GM18873 (cell line): Measurements from ENCODE around the gene FAM186B.
"Not testable (repeated sequence)": the region's sequence is repeated elsewhere in the genome, so short reads cannot be mapped to it uniquely, and the experiment has no call there.

Source experiments
- ATAC-seq: cut with Tn5 transposase; IDR thresholded peaks from one replicate; pipeline ENCODE4 v1.9.1; 2021; ENCODE audit warnings: mild to moderate bottlenecking, moderate library complexity, moderate number of reproducible peaks; ENCODE audit not compliant: unreplicated experiment, low FRiP score

The FAM186B gene

DNA sequence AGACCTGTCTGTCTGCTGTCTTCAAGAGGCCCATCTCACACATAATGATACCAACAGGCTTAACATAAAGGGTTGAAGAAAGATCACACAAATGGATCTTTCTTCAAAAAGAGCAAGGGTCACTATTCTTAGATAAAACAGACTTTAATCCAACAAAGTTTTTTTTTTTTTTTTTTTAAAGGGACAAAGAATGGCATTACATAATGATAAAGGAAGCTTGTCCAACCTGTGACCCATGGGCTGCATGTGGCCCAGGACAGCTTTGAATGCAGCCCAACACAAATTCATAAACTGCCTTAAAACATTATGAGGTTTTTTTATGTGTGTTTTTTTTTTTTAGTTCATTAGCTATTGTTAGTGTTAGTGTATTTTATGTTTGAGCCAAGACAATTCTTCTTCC, 6.8 kb upstream of the FAM186B start:
- ATAC-seq: no peak

DNA sequence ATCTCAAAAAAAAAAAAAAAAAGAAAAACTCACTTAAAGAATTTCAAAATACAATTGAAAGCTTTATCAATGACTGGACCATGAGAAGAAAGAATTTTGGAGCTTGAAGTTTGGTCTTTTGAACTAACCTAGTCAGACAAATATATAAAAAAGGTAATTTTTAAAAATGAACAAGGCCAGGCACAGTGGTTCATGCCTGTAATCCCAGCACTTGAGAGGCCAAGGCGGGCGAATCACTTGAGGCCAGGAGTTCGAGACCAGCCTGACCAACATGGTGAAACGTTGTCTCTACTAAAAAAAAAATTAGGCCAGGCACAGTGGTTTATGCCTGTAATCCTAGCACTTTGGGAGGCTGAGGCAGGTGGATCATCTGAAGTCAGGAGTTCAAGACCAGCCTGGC, 5.3 kb upstream of the FAM186B start:
- ATAC-seq: not testable (repeated sequence)

DNA sequence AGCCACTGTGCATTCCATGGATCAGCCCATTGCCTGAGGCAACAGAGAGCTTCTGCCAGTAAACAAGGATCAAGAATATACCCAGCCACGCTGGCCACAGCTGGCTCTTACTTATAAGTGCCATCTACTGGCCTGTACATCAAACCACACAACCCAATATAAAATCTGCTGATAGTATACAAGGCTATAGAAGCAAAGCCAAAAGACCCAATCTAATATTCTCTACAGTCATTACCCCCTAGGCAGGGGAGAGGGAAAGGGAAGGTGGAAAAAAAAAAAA, 4.4 kb upstream of the FAM186B start:
- ATAC-seq: no peak

DNA sequence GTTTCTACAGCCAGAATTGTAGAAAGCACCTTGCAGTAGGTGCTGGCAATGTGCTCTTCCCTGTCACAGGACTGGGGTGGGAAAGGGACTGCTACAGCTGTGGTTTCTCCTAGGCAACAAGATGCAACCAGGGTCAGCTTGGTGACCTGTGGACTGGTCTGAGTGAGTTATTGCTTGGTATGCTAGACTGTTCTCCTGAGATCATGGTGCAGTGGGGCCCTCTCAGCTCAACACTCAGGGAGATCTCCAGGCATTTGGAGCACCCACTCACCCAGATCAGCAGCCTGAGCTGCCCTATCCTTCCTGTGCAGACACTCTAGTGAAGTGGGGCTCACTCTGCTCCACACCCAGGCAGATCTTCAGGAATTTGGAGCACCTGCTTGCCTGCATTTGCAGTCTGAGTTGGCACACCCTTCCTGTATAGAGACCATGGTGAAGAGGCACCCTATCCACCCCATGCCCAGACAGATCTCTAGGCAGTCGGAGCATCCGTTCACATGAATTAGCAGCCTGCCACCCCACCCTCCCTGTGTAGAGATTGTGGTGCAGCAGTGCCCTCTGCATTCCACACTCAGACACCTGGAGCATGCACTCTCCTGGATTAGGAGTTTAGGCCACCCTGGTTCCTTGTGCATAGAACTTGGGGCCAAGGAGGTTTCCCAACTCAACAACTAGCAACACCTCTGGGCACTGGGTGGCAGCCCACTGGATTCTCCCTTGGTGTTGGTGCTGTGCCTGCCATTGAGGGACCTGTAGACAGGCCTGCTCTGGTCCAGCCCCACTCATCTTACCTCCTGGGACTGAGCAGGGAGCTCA, 3.8 kb upstream of the FAM186B start:
- no peak for ATAC-seq

DNA sequence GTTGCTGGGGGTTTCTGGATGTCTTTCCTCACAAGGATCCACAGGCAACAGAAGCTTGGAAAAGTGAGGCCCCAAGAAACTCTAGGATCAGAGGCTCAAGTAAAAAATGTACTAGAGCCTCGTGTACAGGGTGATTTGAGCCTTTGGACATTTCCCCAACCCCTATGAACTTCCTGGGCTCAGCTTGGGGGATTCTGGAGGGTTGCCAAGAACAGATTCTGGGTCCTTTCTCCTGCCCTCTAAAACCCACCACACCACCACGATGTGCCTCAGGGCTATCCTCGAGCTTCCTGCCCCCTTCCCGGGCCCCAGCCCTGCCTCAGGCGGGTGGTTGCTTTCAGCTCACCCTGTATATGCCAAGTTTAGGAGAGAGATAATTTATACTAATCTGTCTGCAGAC, 583 bp downstream of the FAM186B start:
- no peak for ATAC-seq

DNA sequence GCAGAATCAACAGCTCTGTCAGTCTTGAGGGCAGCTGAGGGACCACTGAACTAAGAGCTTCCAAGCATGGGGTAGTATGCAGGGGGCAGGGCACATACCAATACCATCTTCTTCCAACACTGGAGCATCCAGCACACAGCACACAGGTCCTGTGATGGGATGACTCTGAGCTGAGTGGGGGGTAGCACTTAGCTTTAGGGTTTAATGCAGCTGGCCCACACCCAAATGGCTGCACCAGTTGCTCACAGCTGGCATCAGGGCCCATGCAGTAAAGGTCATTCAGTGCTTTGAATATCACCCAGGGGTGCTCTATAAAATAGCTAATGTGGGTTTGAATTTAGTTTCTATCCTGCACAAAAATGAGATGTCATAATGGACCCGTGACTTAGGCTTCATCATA, 1.7 kb downstream of the FAM186B start:
- no peak for ATAC-seq

DNA sequence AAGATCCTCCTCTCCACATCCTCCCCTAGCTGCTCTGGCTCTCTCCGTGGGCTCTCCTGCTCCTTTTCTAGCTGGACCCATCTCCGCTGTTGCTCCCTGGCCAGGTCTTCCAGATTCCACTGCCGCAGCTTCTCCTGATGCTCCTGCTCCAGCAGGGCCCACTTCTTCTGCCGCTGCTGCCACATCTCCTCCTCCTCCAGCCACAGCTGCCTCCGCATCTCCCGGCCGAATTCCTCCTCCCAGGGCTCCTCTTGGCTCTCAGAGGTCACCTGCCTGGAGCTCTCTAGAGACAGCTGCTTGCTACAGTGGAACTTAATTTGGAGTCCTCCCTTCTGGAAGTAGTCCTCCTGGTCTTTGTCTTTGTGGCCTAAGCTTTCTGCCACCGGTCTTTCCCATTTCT, 5.5 kb downstream of the FAM186B start:
- no peak for ATAC-seq

DNA sequence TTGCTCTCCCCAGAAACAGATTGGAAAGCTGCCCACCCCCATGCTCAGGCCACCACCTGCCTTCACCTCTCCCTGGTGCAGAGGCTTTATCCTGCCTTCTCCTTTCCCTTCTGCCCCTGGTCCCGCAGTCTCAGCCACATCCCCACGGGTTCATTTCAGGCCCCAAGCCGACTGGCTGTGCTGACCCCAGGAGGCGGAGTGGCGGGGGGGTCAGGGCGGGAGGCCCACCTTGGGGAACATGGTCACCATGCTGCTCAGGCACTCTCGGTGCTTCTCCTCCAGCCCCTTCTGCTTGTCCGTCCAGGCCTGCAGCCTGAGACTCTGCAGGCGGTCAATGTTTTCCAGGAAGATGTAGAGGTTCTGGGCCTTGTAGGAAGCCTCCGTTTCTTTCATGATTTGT, 6.9 kb downstream of the FAM186B start:
- no peak for ATAC-seq

DNA sequence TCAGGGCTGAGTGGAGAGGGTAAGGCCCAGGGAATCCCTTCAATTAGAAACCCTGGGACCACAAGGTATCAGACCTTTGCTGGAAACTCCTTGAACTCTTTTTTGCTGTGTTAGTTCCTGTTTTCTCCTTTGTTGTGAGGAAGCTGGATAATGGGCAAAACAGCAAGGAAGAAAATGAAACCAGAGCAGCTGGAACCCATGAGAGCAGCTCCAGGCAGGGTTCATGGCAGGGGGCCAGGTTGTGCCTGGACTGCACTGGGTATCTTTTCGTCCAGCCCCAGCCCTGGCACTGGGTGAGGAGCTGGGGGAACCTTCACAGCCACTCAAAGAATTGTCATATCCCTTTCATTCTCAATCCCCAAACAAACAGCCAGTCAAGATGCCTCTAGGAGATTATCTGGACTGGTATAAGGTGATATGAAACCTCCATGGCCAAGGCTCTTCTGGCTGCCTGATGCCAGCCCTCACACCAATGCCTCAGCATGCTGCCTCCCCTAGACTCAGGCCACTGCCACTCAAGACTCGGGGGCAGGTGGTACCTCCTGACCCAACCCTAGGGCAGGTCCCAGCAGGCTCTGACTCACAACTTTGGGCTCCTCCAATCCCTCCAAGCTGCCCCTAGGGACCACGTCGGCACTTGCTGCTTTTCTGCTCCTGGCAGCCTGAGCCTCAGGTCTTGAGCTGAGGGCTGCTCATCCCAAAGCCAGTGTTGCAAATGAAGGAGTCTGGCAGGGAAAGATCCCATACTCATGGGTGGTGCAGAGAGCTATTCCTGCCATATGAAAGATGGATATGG, 16.5 kb downstream of the FAM186B start:
- ATAC-seq: no peak

DNA sequence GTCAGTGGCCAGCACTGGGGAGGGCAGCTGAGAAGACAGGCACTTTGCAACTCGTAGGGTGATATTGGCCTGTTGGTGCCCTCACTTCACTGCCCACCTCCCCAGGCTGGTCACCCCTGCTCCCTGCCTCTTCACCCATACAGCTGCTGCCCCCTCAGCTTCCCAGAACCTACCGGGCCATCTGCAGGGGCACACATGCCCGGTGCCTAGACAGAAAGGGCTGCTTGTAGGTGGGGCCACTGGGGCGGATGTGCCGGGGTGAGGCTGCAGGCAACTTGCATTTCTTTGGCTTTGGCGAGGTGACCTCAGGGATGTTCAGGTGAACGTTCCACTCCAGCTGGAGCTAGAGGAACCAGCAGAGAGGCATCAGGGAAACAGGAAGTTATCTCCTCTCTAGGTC, 17.2 kb downstream of the FAM186B start:
- no peak for ATAC-seq

DNA sequence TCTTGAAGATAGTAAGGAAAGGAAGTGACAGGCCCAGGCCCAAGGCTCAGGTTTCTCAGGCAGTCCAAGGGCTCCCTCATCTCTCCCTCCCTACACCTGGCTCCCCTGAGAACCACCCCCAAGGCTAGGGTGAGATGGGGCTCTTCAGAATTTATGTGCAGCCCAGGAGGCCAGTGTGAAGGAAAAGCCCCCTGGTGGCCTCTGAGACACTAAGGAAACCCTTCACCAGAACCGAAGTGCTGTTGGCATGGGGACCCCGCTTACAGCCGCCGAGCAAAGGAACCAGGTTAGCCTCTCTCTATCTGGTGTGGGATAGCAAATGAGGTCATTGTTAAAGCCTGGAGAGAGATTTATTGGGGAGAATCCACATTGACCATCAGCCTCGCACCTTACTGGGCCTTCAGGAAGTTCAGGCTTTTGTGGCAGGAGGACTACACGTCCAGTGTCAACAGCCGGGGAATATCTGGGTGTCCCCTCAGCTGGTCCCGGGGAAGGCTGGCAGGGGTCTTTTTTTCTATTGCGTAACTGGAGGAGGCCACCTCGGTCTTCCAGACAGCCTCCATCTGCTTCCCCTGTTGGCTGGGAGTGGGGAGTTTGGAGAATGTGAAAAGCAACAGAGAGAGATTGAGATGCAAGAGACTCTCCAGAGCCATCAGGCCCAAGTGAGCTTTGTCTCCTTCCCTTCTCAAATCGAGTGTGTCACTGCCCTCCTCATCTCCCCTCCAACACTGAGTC, 18.1 kb downstream of the FAM186B start:
- no peak for ATAC-seq

DNA sequence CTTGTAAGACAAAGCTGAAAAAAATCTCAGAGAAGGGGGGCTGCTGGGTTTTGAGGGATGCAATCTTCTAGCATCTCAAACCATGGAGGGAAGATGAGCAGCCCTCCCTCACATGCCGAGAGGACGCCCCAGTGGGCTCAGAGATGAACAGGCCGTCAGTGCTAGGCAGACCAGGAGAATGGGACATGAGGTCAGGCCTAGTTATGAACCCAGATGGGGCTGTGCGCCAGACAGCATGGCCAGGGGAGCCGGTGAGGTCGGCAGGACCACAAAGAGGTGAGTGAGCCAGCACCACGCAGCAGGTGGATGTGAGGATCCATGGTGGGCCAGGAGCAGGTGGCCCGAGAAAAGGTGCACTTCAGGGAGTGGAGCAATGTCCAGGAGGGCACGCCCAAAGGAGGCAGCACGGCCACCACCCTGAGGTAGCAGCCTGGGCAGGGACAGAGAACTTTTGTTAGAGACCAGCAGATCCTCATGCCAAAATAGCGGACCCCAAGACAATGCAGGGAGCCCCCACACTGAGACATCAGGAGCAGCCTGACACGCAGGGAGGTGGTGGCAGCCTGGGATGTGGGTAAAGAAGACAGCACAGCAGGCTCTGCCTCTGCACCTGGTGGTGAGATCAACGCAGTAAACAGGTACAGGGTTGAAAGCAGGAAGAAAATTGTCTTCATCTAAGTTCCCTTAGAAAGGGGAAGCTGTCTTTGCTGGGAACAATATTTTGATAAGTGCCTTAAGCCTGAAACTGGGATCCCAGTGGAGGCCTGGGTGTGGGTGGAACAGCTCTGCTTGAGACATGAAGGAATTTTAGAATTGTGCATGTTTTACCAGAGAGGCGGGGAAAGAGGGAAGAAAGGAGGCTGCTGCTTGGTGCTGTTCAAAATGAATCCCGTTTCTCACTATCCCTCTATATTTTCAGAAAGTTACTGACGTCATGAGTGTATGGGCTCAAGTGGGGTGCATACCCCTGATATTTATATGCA, 19.7 kb downstream of the FAM186B start:
- no peak for ATAC-seq

DNA sequence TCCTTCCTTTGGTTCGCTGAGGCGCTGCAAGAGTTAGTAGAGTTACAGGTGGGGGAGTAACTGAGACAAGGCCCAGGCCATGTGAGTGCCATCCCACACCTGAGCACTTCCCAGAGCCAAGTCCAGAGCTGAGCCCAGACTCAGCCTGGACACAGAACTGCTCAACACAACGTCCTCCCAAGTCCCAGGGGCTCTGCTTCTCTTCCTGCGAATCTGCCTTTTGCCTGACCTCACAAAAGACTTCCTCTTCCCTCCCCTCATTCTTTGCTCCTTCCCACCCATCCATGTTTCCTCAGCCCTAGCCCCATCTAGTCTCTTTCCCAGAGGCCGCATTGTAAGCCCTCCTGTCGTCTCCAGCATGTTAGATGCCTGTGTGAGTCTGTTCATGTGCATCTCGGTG, 20.8 kb downstream of the FAM186B start:
- no peak for ATAC-seq

DNA sequence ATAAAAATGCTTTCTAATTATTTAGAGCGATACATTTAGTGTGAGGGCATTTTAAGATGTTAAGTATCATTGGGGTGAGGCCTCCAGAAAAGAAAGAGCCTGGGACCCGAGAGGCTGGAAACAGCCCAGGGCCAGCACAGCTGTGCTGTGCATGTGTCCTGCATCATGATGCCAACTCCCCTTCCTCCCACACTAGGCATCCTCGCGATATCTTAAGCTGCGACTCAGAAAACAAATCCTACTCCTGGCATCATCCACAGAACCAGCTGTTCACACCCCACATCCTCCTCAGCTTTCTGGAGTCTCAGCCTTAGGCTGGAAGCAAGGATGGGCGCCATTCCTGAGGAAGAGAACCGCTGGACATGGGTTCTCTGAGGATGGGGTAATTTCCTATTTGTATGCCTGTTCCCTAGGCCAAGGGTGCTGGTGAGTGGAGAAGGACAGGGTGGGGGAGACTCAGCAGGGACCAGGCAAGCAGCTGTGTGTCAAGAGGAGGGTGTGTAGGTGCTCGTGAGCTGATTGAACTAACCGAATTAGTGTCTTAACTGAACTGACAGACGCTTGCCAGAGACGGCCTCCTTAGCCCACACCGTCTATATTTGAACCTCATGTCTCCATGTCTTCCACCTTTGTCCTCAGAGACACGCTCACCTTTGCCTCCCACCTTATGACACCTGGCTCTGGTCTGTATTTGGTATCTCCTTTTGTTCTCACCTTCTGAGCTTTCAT, 21.9 kb downstream of the FAM186B start:
- no peak for ATAC-seq

DNA sequence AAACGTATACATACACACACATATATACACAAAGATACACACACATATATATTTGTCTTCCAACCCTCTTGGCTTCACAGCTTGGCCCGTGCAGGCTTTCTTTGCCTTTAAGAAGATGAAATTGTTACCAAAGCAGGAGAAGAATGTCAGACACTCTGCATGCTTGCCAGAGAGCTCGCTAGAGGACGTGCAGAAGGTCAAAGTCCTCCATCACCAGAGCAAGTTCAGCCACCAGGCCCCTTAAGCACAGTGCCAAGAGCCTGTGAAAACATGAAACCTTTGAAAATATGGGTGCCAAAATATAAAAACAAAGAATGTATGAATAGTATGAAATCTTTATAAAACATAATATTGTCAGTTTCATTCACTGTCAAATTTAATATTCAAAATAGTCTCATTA, 22.6 kb downstream of the FAM186B start:
- no peak for ATAC-seq

DNA sequence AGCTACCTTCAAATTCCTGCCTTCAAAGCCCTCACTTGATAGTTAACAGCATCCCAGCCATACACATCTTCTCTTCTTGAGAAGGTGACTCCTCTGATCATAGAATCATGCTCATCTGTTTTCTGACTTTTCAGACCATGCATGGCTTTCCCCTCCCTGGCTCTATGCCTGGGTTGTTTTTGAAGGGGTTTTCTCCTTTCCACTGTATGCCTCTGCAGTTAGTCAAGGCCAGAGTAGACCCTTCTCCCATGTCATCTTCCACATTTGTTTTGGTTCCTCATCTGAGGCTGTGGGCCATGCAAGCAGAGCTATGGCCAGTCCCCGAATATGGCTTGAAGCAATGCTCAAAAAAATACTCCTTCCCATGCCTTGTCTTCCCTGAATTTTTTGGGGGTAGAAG, 23.2 kb downstream of the FAM186B start:
- ATAC-seq: no peak

DNA sequence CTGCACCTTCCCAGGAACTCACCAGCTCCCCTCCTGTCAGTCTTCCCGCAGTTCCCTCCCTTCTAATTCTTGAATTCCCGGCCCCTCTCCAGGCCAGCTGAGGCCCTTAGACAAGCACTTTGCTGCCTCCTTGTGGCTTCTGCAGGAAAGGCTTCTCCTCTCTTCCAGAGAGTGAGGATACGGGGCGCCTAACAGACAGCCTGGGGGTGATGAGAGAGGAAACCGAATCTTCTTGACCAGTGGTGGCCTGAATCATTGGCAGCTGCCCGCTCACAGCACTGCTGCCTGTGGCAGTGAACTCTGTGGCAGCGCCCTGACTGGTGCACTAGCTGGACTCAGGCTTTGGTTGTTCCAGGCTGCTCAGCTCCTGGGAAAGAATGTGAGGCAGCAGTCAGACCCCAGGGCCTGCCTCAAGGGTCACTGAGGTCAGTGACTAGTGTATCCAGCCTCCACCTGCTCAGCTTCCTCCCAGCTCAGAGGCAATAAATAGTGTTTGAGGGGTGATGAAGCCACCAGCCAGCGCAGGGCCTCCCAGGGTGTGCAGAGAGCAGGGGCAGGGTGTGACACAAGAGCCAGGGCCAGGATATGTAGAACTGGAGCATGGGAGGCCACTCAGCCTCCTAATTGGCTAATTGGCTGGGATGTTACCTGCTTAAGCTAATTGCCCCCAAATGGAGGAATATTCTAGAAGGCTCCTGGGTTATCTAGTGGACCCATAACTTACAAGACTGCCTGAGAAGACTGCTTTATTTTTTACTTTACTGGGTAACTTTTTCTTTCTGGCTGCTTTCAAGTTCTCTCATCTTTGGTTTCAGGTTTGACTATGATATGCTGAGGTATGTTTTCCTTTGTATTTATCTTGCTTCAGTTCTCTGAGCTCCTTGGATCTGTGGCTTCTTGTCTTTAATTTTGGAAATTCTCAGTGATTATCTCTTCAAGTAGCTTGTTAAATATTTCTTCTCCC, 24.6 kb downstream of the FAM186B start:
- no peak for ATAC-seq

DNA sequence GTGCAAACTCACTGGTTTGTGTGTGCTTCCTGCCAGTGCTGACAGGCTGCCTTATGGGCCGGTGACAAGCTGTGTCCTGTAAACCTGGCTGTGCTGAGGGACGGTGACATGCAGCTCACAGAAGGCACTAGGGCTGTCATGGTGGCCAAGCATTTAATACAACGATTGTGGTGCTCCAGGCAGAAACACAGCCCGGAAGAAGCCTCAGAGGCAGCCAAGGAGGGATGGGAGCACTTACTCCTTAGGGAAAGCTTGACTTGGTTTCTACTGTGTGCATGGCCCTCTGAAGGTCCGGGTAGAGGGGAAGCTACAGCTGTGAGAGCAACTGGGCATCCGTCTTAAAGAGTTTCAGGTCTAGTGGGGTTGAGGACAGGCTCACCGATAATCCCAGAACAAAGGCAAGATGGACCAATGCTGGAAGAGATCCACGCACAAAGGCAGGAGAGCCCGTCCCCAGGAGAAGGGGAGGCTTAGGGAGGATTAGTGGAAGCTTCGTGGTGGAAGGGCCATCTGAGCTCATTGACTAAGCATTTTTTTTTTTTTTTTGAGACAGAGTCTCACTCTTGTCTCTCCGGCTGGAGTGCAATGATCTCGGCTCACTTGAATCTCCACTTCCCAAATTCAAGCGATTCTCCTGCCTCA, 26.8 kb downstream of the FAM186B start:
- no peak for ATAC-seq
